Hematopoietic multipotent progenitor cell treated with erythropoietin and hydrocortisone succinate and interleukin-3 and kit ligand, for 8 days (in vitro differentiated cells): ENCODE results near the gene RPL7L1.

Source experiments
- DNase-seq: peaks from one replicate; pipeline ENCODE4 v3.0.0-alpha.2; 2015

The RPL7L1 gene

GRCh38 chr6:42936398-42936797, 57.0 kb downstream of the RPL7L1 start:
- DNase-seq, result no peak

GRCh38 chr6:42937548-42938427, 58.4 kb downstream of the RPL7L1 start:
- no peak for DNase-seq

GRCh38 chr6:42938428-42938796, 59.0 kb downstream of the RPL7L1 start:
- no peak for DNase-seq

GRCh38 chr6:42938987-42939809, 59.8 kb downstream of the RPL7L1 start:
- no peak for DNase-seq
